ENCODE data around the gene HEMK1. TPM values are rescaled to one million over a fixed set of nuclear protein-coding genes. Genes with fewer than 3 reads are reported as not detected.

Gene HEMK1
- total and polyA plus RNA-seq, 2 donors (not counting 1 experiment from before 2014, with no cell fraction given): 34.2 to 43.0 TPM

DNA sequence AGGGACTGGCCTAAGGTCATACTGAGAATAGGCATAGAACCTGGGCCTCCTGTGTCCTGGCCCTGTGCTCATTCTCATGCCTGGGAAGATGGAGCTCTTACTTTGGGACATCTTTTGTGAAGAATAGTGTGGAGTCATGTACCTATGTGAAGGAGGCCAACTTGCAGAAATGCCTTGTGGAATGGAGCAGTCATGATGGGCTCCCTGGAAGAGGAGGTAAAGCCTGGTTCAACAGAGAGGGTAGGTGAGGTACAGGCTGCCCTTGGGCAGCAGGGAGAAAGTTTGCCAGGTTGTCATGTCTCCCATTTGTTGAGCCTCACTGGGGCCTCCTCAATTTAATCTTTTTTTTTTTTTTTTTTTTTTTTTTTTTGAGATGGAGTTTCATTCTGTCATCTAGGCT lies 65.7 kb downstream of the HEMK1 start:
- Histone ChIP-seq H3K36me3 (replicated peaks in 1 of 2; ENCODE audit: control extremely low read depth in 1 of 2, control insufficient read depth in 1 of 2, extremely low read depth in 1 of 2, insufficient read depth in 2 of 2, low read length in 1 of 2) (no peaks in the 10 kb centered on the region), H3K27me3 (replicated peaks in 1 of 4; ENCODE audit: control extremely low read depth in 1 of 4, control insufficient read depth in 3 of 4, insufficient read depth in 4 of 4, low read length in 3 of 4) (no peaks in the 10 kb centered on the region), H3K4me2 (replicated peaks; ENCODE audit: low read depth, low read length, poor library complexity, severe bottlenecking) (no peak overlapping the region), H3K9me3 (ENCODE audit: control extremely low read depth in 1 of 3, control insufficient read depth in 2 of 3, insufficient read depth in 1 of 3, low read length in 2 of 3) (no peaks in the 10 kb centered on the region), H3K4me1 (ENCODE audit: control insufficient read depth in 2 of 2, insufficient read depth in 2 of 2, low read length in 2 of 2) (peaks cover 0 to 20% of the 10 kb centered on the region in 2 donors), H4K20me1 (ENCODE audit: control insufficient read depth, insufficient read depth, low read length, poor library complexity, severe bottlenecking) (peaks cover 25% of the 10 kb centered on the region), H3K27ac (ENCODE audit: low read length in 2 of 2) (no peak overlapping the region), H3K4me3 (ENCODE audit: control extremely low read depth in 1 of 5, extremely low read depth in 1 of 5, insufficient read depth in 1 of 5, low read depth in 2 of 5, low read length in 4 of 5) (no peak overlapping the region), H3K79me2 (ENCODE audit: control insufficient read depth, insufficient read depth, low read length) (peaks cover 28% of the 10 kb centered on the region), H3K9ac (ENCODE audit: low read length) (no peak overlapping the region), H2AFZ (ENCODE audit: insufficient read depth, low read depth, low read length, poor library complexity, severe bottlenecking) (no peak overlapping the region)
- Mint-ChIP-seq H3K4me3 (no peak overlapping the region), H3K27ac (no peak overlapping the region), H3K4me1 (peaks cover 38% of the 10 kb centered on the region), H3K27me3 (no peaks in the 10 kb centered on the region), H3K9me3 (ENCODE audit: insufficient read depth) (no peaks in the 10 kb centered on the region)
- TF ChIP-seq, protein P1, sequence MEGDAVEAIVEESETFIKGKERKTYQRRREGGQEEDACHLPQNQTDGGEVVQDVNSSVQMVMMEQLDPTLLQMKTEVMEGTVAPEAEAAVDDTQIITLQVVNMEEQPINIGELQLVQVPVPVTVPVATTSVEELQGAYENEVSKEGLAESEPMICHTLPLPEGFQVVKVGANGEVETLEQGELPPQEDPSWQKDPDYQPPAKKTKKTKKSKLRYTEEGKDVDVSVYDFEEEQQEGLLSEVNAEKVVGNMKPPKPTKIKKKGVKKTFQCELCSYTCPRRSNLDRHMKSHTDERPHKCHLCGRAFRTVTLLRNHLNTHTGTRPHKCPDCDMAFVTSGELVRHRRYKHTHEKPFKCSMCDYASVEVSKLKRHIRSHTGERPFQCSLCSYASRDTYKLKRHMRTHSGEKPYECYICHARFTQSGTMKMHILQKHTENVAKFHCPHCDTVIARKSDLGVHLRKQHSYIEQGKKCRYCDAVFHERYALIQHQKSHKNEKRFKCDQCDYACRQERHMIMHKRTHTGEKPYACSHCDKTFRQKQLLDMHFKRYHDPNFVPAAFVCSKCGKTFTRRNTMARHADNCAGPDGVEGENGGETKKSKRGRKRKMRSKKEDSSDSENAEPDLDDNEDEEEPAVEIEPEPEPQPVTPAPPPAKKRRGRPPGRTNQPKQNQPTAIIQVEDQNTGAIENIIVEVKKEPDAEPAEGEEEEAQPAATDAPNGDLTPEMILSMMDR (IDR thresholded peaks at IDR 0.05): no peak
- TF ChIP-seq EZH2 (IDR thresholded peaks at IDR 0.05; ENCODE audit: borderline replicate concordance, insufficient read depth, low read depth, low read length, poor library complexity, severe bottlenecking): no peak
- DNase-seq (no peak), ATAC-seq (ENCODE audit: low read depth) (no peak)
- intact Hi-C loops (cut with micrococcal nuclease): no loop called here
- ChIA-PET POLR2A (no interaction called here), CTCF (no interaction called here)

- no peak overlapping the region for H3K27ac Mint-ChIP-seq
- H3K27me3 Mint-ChIP-seq: no peaks in the 10 kb centered on the region
Observed at GRCh38 chr3:50637011-50637410, 67.7 kb downstream of the HEMK1 start.

More at GRCh38 chr3:50637011-50637410, 67.7 kb downstream of the HEMK1 start:
- Histone ChIP-seq H3K4me3 (ENCODE audit: control extremely low read depth in 1 of 5, extremely low read depth in 1 of 5, insufficient read depth in 1 of 5, low read depth in 2 of 5, low read length in 4 of 5) (no peak overlapping the region), H3K27ac (ENCODE audit: low read length in 2 of 2) (no peak overlapping the region), H3K9me3 (ENCODE audit: control extremely low read depth in 1 of 3, control insufficient read depth in 2 of 3, insufficient read depth in 1 of 3, low read length in 2 of 3) (no peaks in the 10 kb centered on the region), H3K36me3 (replicated peaks in 1 of 2; ENCODE audit: control extremely low read depth in 1 of 2, control insufficient read depth in 1 of 2, extremely low read depth in 1 of 2, insufficient read depth in 2 of 2, low read length in 1 of 2) (peaks cover 0 to 16% of the 10 kb centered on the region in 2 experiments), H4K20me1 (ENCODE audit: control insufficient read depth, insufficient read depth, low read length, poor library complexity, severe bottlenecking) (peaks cover 16% of the 10 kb centered on the region), H3K9ac (ENCODE audit: low read length) (no peak overlapping the region), H3K79me2 (ENCODE audit: control insufficient read depth, insufficient read depth, low read length) (peaks cover 20% of the 10 kb centered on the region), H3K4me1 (ENCODE audit: control insufficient read depth in 2 of 2, insufficient read depth in 2 of 2, low read length in 2 of 2) (peaks cover 0 to 9% of the 10 kb centered on the region in 2 donors), H2AFZ (ENCODE audit: insufficient read depth, low read depth, low read length, poor library complexity, severe bottlenecking) (no peak overlapping the region), H3K27me3 (replicated peaks in 1 of 4; ENCODE audit: control extremely low read depth in 1 of 4, control insufficient read depth in 3 of 4, insufficient read depth in 4 of 4, low read length in 3 of 4) (no peaks in the 10 kb centered on the region), H3K4me2 (replicated peaks; ENCODE audit: low read depth, low read length, poor library complexity, severe bottlenecking) (no peak overlapping the region)
- CTCF ChIA-PET: interaction anchor here (1.2 to 1.4 kb wide), 2 partner anchors 21 to 65 kb away, joined by 4 read pairs; no protein-coding TSS in a partner anchor
- peaks cover 20% of the 10 kb centered on the region for H3K4me1 Mint-ChIP-seq
- intact Hi-C loops (cut with micrococcal nuclease): no loop called here
- H3K9me3 Mint-ChIP-seq (ENCODE audit: insufficient read depth): no peaks in the 10 kb centered on the region
- DNase-seq (no peak), ATAC-seq (ENCODE audit: low read depth) (no peak)
- TF ChIP-seq, protein P1 (IDR thresholded peaks at IDR 0.05): no peak
- no peak for TF ChIP-seq EZH2 (IDR thresholded peaks at IDR 0.05; ENCODE audit: borderline replicate concordance, insufficient read depth, low read depth, low read length, poor library complexity, severe bottlenecking)
- whole genome bisulfite sequencing (ENCODE audit: insufficient coverage): 96% methylated on average over 4 of the region's 4 CpGs
- POLR2A ChIA-PET: no interaction called here
- H3K4me3 Mint-ChIP-seq: no peak overlapping the region

Data from B cell (primary cell).